ENCODE results near the gene SLC36A4.
"Not testable (repeated sequence)": the region's sequence is repeated elsewhere in the genome, so short reads cannot be mapped to it uniquely, and the experiment has no call there.

Gene SLC36A4

DNA sequence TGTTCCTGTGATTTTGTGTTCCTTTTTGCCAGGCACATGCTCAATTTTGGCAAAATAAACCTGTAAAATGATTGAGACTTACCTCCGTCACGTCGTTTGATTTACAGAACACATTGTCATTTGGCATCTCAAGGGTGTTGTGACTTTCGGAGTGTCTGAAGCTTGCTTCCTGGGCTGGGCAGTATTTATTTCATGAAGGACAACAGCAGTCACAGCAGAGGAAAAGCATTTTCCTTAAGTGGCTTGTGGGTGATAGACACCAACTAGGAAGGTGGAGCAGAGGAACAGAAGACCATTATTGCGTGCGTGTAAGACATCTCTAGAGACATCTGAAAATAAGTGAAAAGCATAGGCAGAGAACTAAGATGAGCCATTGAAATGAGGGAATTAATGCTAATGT lies 80.2 kb downstream of the SLC36A4 start:
- DNase-seq: no peak

DNA sequence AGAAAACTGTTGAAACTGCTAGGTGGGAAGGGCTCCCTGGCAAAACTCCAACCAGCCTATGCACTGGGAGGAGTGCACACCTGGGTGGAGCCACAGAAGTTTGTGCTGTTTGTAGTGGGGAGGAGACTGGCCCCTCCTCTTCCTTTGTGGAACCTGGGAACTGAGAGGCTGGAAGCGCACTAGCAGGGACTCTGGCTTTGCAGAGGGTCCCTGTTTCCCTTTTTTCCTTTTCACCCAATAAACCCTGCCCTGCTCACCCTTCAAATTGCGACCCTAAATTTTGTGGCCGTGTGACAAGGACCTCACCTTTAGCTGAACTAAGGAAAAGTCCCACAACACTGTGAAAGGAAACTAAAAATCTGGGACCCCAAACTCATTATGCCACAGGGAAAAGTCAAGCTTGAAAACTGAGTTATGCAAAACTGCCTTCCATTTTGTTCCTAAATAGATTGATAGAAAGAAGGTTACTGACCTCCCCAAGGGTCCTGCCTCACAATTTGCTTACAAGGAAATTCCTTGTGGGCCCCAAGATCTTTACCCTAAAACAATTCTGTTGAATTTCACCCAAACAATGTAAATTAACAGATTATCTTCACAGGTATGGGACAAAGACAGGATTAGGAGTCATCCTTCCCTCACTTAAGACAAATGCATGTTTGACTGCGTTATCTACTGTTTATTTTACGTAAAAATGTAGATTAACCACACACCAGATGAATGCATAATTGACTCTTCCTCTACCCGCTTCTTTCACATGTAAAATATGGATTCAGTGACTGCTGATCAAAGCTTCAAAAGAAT lies 81.0 kb downstream of the SLC36A4 start:
- DNase-seq: no peak

DNA sequence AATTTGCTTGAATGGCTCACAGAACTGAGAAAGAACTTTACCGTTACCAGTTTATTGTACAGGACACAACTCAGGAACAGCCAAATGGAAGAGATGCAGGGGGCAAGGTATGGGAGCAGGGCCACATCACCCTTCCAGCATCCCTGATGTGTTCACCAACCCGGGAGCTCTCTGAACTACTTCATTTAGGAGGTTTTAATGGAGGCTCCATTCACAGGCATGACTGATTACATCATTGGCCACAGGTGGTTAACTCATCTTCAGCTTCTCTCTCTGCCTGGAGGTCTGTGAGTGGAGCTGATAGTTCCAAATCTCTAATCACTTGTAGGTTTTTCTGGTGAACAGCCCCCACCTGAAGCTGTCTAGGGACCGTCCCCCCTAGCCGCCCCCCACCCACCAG lies 83.5 kb downstream of the SLC36A4 start:
- no peak for DNase-seq

DNA sequence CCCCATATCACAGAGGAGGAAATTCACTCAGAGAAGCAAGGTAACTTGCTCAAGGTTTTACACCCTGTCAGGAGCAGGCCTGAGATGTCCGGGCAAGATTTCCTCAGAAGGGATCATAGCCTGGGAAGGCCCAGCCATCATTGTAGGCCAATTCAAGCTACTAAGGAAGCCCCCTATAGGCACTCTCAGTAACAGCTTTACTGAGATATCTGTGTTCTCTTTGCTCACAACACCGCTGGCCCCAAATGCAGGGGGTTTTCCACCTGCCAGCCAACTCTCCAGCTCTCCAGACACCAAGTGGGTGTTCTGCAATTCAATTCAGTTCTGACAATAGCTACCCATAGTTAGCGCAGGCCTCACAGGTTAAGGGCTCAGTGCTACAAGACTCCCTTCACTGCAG lies 84.0 kb downstream of the SLC36A4 start:
- DNase-seq: no peak

DNA sequence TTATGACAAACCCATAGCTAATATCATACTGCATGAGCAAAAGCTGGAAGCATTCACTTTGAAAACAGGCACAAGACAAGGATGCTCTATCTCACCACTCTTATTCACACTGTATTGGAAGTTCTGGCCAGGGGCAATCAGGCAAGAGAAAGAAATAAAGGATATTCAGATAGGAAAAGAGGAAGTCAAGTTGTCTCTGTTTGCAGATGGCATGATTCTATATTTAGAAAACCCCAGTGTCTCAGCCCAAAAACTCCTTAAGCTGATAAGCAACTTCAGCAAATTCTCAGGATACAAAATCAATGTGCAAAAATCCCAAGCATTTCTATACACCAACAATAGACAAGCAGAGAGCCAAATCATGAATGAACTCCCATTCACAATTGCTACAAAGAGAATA lies 86.6 kb downstream of the SLC36A4 start:
- DNase-seq: not testable (repeated sequence)

DNA sequence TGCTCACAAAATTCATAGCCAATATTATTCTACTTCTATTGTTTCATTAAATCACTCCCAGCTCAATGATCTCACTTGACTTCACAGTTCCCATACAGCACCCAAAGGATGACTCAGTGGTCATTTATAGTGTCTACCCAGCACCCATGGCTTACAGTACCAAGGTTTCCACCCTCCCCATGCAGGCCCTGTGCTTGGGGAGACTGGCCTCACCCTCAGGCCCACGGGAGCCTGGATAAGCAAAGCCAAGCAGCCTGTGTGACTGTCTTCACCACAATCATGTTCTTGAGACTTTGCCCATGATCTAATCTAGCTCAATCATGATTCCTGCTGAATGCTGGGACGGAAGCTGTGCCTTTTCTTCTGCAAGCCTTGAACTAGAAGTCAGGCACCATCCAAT lies 97.6 kb downstream of the SLC36A4 start:
- no peak for DNase-seq

DNA sequence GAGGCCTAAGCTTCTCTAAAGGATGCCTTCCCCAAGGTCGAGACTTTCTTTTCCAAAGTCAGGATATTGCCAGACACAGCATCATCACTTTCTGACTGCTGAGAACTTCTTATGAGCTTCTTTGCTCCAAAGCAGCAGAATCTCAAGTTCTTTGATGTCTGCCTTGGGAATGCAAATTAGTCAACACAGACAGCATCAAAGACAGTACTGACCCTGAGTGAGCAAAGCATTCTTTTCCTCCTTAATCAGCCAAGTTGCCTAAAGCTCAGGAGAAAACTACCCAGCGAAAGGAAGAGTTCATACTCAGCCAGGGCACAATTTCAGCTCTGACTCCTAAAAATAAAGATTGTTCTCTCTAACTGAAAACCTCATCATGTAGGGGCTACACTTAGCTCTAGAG lies 98.0 kb downstream of the SLC36A4 start:
- no peak for DNase-seq

Data from stimulated activated CD4-positive, alpha-beta T cell treated with anti-CD3 and anti-CD28 coated beads, Interleukin-15, amount 100 ng/mL, for 24 hours (primary cell).